ENCODE measurements around the gene SND1. TPM values are rescaled to one million over a fixed set of nuclear protein-coding genes. Genes with fewer than 3 reads are reported as not detected.

The SND1 gene
- total and polyA plus RNA-seq, 3 experiments from 2014 or later: 121 to 203 (median 198) TPM

- ChIA-PET CTCF (no interaction called here), POLR2A (no interaction called here)
- Histone ChIP-seq H3K36me3 (ENCODE audit: insufficient read depth, low read length) (no peaks in the 10 kb centered on the region), H3K4me1 (ENCODE audit: insufficient read depth, low read length) (peaks cover 40% of the 10 kb centered on the region), H3K27me3 (ENCODE audit: insufficient read depth, low read length, poor library complexity, severe bottlenecking) (no peaks in the 10 kb centered on the region), H3K27ac (ENCODE audit: low read depth, low read length) (no peak overlapping the region), H3K4me3 (ENCODE audit: low read length) (no peak overlapping the region), H3K9me3 (ENCODE audit: low read length) (no peaks in the 10 kb centered on the region)
- peaks cover 0 to 6% (median 6%) of the 10 kb centered on the region in 3 donors for H3K36me3 Mint-ChIP-seq
- peak overlapping the region in 2 of 7 donors; percentile 20 to 26 for H3K4me3 Mint-ChIP-seq
- no peaks in the 10 kb centered on the region for H3K27me3 Mint-ChIP-seq
- peaks cover 34 to 45% (median 43%) of the 10 kb centered on the region in 3 donors for H3K4me1 Mint-ChIP-seq
- no peak for DNase-seq
- H3K27ac Mint-ChIP-seq: peak overlapping the region in 6 of 8 donors; percentile 8 to 64 (median 38)
- no peaks in the 10 kb centered on the region for H3K9me3 Mint-ChIP-seq
Observed at GRCh38 chr7:128060018-128060417, 408.0 kb downstream of the SND1 start.

DNA sequence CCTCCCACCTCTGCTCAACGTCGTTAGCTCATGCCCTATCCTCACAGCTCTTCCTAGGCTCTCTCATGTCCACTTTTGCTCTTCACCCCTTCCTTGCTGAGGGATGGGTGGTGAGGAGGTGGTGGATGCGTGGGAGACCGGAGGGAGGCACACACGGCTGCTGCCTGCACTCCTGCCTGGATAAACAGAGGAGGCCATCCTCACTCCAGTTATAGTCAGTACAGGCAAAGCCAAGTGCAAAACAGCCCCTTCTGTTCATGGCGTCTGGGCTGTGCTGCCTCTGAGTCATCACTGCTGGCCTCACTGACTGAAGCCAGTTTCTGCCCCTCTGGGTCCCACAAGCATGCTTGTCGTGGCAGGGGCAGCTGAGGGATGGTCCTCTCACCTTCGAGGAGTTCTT is 411.1 kb downstream of the SND1 start:
- CTCF ChIA-PET: interaction anchor here (0.9 kb wide), 1 partner anchor 10 kb away, joined by 3 read pairs; no protein-coding TSS in a partner anchor
- POLR2A ChIA-PET: no interaction called here
- H3K4me1 Mint-ChIP-seq: peaks cover 27 to 32% (median 29%) of the 10 kb centered on the region in 3 donors
- no peaks in the 10 kb centered on the region for H3K9me3 Mint-ChIP-seq
- Histone ChIP-seq H3K36me3 (ENCODE audit: insufficient read depth, low read length) (no peaks in the 10 kb centered on the region), H3K4me1 (ENCODE audit: insufficient read depth, low read length) (peaks cover 33% of the 10 kb centered on the region), H3K27ac (ENCODE audit: low read depth, low read length) (no peak overlapping the region), H3K4me3 (ENCODE audit: low read length) (no peak overlapping the region), H3K9me3 (ENCODE audit: low read length) (no peaks in the 10 kb centered on the region), H3K27me3 (ENCODE audit: insufficient read depth, low read length, poor library complexity, severe bottlenecking) (no peaks in the 10 kb centered on the region)
- H3K27ac Mint-ChIP-seq: no peak overlapping the region
- no peaks in the 10 kb centered on the region for H3K27me3 Mint-ChIP-seq
- peaks cover 0 to 13% (median 8%) of the 10 kb centered on the region in 3 donors for H3K36me3 Mint-ChIP-seq
- H3K4me3 Mint-ChIP-seq: no peak overlapping the region
- DNase-seq: no peak

DNA sequence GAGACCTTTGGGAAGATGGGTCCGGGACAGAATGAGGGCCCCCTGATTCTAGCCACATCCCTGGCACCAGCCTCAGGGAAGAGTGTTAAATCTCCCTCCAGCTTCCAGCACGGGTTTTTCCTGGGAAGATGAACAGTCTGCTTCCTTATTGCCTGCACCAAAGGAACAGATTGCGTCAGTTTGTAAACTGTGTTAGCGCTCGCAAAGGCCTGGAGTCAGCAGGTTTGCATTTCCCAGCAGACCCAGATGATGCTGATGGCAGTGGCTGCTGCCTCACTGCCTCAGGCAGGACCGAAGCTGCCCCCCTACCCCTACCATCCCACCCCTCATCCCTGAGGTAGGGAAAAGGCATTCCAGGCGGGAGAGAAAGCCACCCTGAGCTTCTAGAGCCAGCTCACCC is 413.9 kb downstream of the SND1 start:
- Histone ChIP-seq H3K36me3 (ENCODE audit: insufficient read depth, low read length) (no peaks in the 10 kb centered on the region), H3K4me3 (ENCODE audit: low read length) (no peak overlapping the region), H3K27me3 (ENCODE audit: insufficient read depth, low read length, poor library complexity, severe bottlenecking) (no peaks in the 10 kb centered on the region), H3K9me3 (ENCODE audit: low read length) (no peaks in the 10 kb centered on the region), H3K27ac (ENCODE audit: low read depth, low read length) (no peak overlapping the region), H3K4me1 (ENCODE audit: insufficient read depth, low read length) (peaks cover 5% of the 10 kb centered on the region)
- POLR2A ChIA-PET: no interaction called here
- H3K9me3 Mint-ChIP-seq: no peaks in the 10 kb centered on the region
- H3K4me1 Mint-ChIP-seq: peaks cover 4 to 8% (median 4%) of the 10 kb centered on the region in 3 donors
- no peak for DNase-seq
- H3K27me3 Mint-ChIP-seq: peaks cover 0 to 3% of the 10 kb centered on the region in 2 donors
- H3K4me3 Mint-ChIP-seq: no peak overlapping the region
- H3K27ac Mint-ChIP-seq: no peak overlapping the region
- peaks cover 0 to 14% (median 6%) of the 10 kb centered on the region in 3 donors for H3K36me3 Mint-ChIP-seq
- CTCF ChIA-PET: no interaction called here

DNA sequence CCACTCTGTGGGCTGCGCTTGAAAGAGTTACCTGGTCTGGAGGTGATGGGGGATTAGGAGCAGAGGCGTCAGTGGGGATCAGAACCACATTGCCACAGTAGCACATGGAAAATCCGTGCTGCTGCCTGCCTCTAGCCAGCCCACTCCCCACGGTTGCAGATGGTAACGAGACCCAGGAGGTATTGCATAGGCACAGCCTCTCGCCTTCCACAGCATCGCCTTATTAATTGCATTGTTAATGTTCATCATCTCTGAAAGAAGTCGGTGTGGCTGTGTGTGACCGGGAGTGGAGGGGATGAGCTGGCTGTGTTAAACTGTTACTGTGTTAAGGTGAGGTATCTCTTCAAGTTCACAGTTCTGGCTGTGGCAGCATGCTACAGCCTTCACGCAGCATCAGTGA is 414.4 kb downstream of the SND1 start:
- no peaks in the 10 kb centered on the region for H3K27me3 ChIP-seq (ENCODE audit: insufficient read depth, low read length, poor library complexity, severe bottlenecking)
- Mint-ChIP-seq H3K27me3 (peaks cover 0 to 3% of the 10 kb centered on the region in 2 donors), H3K9me3 (no peaks in the 10 kb centered on the region), H3K4me1 (peaks cover 4 to 10% (median 6%) of the 10 kb centered on the region in 3 donors), H3K36me3 (peaks cover 0 to 16% (median 6%) of the 10 kb centered on the region in 3 donors), H3K27ac (no peak overlapping the region), H3K4me3 (no peak overlapping the region)
- no peak for DNase-seq
- no peak overlapping the region for H3K4me3 ChIP-seq (ENCODE audit: low read length)
- H3K4me1 ChIP-seq (ENCODE audit: insufficient read depth, low read length): no peaks in the 10 kb centered on the region
- ChIA-PET POLR2A (no interaction called here), CTCF (no interaction called here)
- H3K9me3 ChIP-seq (ENCODE audit: low read length): no peaks in the 10 kb centered on the region
- H3K36me3 ChIP-seq (ENCODE audit: insufficient read depth, low read length): no peaks in the 10 kb centered on the region
- H3K27ac ChIP-seq (ENCODE audit: low read depth, low read length): no peak overlapping the region

GRCh38 chr7:128066858-128067257 is 414.9 kb downstream of the SND1 start:
- H3K4me1 ChIP-seq (ENCODE audit: insufficient read depth, low read length): peaks cover 3% of the 10 kb centered on the region
- no peak overlapping the region for H3K4me3 Mint-ChIP-seq
- peaks cover 4 to 12% (median 9%) of the 10 kb centered on the region in 3 donors for H3K4me1 Mint-ChIP-seq
- H3K36me3 ChIP-seq (ENCODE audit: insufficient read depth, low read length): no peaks in the 10 kb centered on the region
- H3K27me3 Mint-ChIP-seq: peaks cover 0 to 3% of the 10 kb centered on the region in 2 donors
- CTCF ChIA-PET: no interaction called here
- no peaks in the 10 kb centered on the region for H3K27me3 ChIP-seq (ENCODE audit: insufficient read depth, low read length, poor library complexity, severe bottlenecking)
- H3K9me3 ChIP-seq (ENCODE audit: low read length): no peaks in the 10 kb centered on the region
- no peaks in the 10 kb centered on the region for H3K9me3 Mint-ChIP-seq
- H3K36me3 Mint-ChIP-seq: peaks cover 0 to 17% (median 6%) of the 10 kb centered on the region in 3 donors
- POLR2A ChIA-PET: no interaction called here
- no peak overlapping the region for H3K27ac ChIP-seq (ENCODE audit: low read depth, low read length)
- H3K4me3 ChIP-seq (ENCODE audit: low read length): no peak overlapping the region
- peak overlapping the region in 2 of 8 donors; percentile 24 to 36 for H3K27ac Mint-ChIP-seq
- no peak for DNase-seq

DNA sequence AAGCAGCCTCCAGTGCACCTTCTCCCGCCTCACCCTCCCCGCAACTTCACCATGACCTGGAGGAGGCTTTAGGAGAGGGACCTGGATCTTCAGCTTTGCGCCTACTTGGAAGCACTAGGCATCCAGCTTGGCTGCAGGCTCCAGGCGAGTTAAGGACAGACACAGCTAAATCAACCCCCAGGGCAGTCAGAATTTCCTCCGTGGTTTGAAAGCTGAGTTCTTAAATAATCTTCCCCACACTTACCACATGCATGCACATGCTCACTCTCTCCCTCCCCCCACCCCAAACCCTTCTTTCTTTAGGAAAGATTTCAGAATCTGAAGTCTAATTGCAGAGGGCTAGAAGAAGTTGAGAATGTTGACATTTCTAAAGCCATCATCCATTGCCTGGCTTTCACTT is 416.0 kb downstream of the SND1 start:
- Mint-ChIP-seq H3K9me3 (no peaks in the 10 kb centered on the region), H3K36me3 (peaks cover 0 to 17% (median 6%) of the 10 kb centered on the region in 3 donors), H3K4me1 (peaks cover 4 to 12% (median 9%) of the 10 kb centered on the region in 3 donors), H3K4me3 (no peak overlapping the region), H3K27me3 (peaks cover 0 to 3% of the 10 kb centered on the region in 2 donors), H3K27ac (no peak overlapping the region)
- no peak overlapping the region for H3K4me3 ChIP-seq (ENCODE audit: low read length)
- H3K9me3 ChIP-seq (ENCODE audit: low read length): no peaks in the 10 kb centered on the region
- no peak for DNase-seq
- ChIA-PET CTCF (interaction anchor here (1.2 kb wide), 2 partner anchors 16 to 359 kb away, joined by 3 read pairs; no protein-coding TSS in a partner anchor), POLR2A (no interaction called here)
- H3K27me3 ChIP-seq (ENCODE audit: insufficient read depth, low read length, poor library complexity, severe bottlenecking): no peaks in the 10 kb centered on the region
- H3K27ac ChIP-seq (ENCODE audit: low read depth, low read length): no peak overlapping the region
- H3K36me3 ChIP-seq (ENCODE audit: insufficient read depth, low read length): no peaks in the 10 kb centered on the region
- H3K4me1 ChIP-seq (ENCODE audit: insufficient read depth, low read length): peaks cover 6% of the 10 kb centered on the region

- H3K36me3 Mint-ChIP-seq: peaks cover 0 to 19% (median 8%) of the 10 kb centered on the region in 3 donors
- Histone ChIP-seq H3K36me3 (ENCODE audit: insufficient read depth, low read length) (no peaks in the 10 kb centered on the region), H3K27ac (ENCODE audit: low read depth, low read length) (no peak overlapping the region), H3K4me3 (ENCODE audit: low read length) (no peak overlapping the region), H3K4me1 (ENCODE audit: insufficient read depth, low read length) (peaks cover 6% of the 10 kb centered on the region), H3K9me3 (ENCODE audit: low read length) (no peaks in the 10 kb centered on the region), H3K27me3 (ENCODE audit: insufficient read depth, low read length, poor library complexity, severe bottlenecking) (no peaks in the 10 kb centered on the region)
- H3K27me3 Mint-ChIP-seq: peaks cover 0 to 3% of the 10 kb centered on the region in 2 donors
- H3K9me3 Mint-ChIP-seq: no peaks in the 10 kb centered on the region
- ChIA-PET CTCF (interaction anchor here (1.2 kb wide), 2 partner anchors 16 to 360 kb away, joined by 3 read pairs; no protein-coding TSS in a partner anchor), POLR2A (no interaction called here)
- no peak overlapping the region for H3K4me3 Mint-ChIP-seq
- H3K27ac Mint-ChIP-seq: peak overlapping the region in 2 of 8 donors; percentile 22 to 56
- no peak for DNase-seq
- peaks cover 4 to 12% (median 9%) of the 10 kb centered on the region in 3 donors for H3K4me1 Mint-ChIP-seq
Observed at GRCh38 chr7:128068785-128069184, 416.8 kb downstream of the SND1 start.

DNA sequence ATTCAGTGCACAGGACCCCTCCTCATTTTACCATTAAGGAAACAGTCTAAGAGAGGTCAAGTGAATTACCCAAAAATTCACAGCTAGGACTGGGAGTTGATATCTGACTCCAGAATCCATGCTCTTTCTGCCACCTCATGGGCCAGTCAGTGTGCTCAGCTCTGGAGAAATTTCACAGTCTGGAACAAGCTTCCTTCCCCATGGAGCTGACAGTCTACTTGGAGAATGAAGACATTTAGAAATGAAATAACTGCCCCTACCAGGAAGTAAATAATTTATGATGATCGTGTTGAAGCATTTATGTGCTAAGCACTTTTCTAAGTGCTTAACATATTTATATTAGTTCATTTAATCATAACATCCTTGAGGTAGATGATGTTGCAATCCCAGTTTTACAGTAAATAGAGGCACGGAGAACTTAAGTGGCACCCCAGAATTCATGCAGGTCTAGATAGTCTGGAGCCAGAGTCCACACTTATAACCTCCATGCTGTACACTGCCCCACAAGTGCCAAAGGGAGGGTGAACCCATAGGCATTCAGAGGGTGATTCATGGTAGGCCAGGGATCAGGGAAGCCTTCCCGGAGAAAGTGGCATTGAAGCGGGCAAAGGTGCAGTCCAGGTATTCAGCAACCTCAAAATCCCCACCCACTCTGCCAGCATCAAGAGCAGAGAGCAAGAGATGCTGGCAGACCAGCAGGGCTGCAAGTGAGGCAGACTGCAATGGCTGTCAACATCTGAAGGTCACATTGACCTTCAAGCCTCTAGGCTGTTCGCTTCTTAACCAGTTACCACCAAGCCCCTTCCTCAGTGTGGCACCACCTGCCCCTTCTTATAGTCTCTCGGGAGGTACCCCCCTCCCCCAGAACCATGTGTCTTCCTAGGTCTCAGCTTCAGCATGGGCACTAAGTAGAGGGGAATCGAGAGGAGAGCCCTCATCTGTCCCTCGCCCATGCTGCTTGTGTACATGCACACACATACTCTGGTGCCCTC is 417.7 kb downstream of the SND1 start:
- H3K36me3 ChIP-seq (ENCODE audit: insufficient read depth, low read length): peaks cover 3% of the 10 kb centered on the region
- ChIA-PET CTCF (interaction anchor here (1.2 kb wide), 1 partner anchor 17 kb away, joined by 3 read pairs; no protein-coding TSS in a partner anchor), POLR2A (no interaction called here)
- Mint-ChIP-seq H3K4me1 (peaks cover 4 to 12% (median 9%) of the 10 kb centered on the region in 3 donors), H3K9me3 (no peaks in the 10 kb centered on the region), H3K4me3 (no peak overlapping the region), H3K36me3 (peaks cover 0 to 23% (median 3%) of the 10 kb centered on the region in 3 donors), H3K27me3 (peaks cover 0 to 3% of the 10 kb centered on the region in 2 donors), H3K27ac (peak overlapping the region in 2 of 8 donors; percentile 33 to 67)
- H3K9me3 ChIP-seq (ENCODE audit: low read length): no peaks in the 10 kb centered on the region
- no peaks in the 10 kb centered on the region for H3K27me3 ChIP-seq (ENCODE audit: insufficient read depth, low read length, poor library complexity, severe bottlenecking)
- DNase-seq: no peak
- no peak overlapping the region for H3K4me3 ChIP-seq (ENCODE audit: low read length)
- H3K4me1 ChIP-seq (ENCODE audit: insufficient read depth, low read length): peaks cover 6% of the 10 kb centered on the region
- H3K27ac ChIP-seq (ENCODE audit: low read depth, low read length): no peak overlapping the region

All from CD8-positive, alpha-beta memory T cell (primary cell).